Esophagus (tissue), 2 donors: ENCODE data around the gene FREM2. TPM values are rescaled to one million over a fixed set of nuclear protein-coding genes. Genes with fewer than 3 reads are reported as not detected.

Experiments used
- H3K27ac ChIP-seq, 2 donors: one replicate each; pipeline ENCODE4 v1.5.1; 2013; ENCODE audit warnings: low read depth in 2 of 2, mild to moderate bottlenecking in 2 of 2, inconsistent platforms in 1 of 2, low read length in 1 of 2, moderate library complexity in 1 of 2
- H3K27me3 ChIP-seq, 2 donors: one replicate each; pipeline ENCODE4 v1.6.1; 2013; ENCODE audit warnings: low read length in 2 of 2, control low read depth in 1 of 2, mild to moderate bottlenecking in 1 of 2; ENCODE audit not compliant: insufficient read depth in 2 of 2, control insufficient read depth in 1 of 2
- H3K36me3 ChIP-seq, 2 donors: one replicate each; pipeline ENCODE4 v1.6.1; 2013; ENCODE audit warnings: low read length in 1 of 2; ENCODE audit not compliant: control insufficient read depth in 2 of 2, insufficient read depth in 2 of 2
- H3K4me1 ChIP-seq, 2 donors: one replicate each; pipeline ENCODE4 v1.6.1; 2013; ENCODE audit warnings: low read length in 1 of 2; ENCODE audit not compliant: control insufficient read depth in 2 of 2, insufficient read depth in 2 of 2
- H3K4me3 ChIP-seq, 2 donors: one replicate each; pipeline ENCODE4 v1.5.1; 2013; ENCODE audit warnings: low read length in 2 of 2, mild to moderate bottlenecking in 2 of 2, low read depth in 1 of 2, moderate library complexity in 1 of 2
- H3K9me3 ChIP-seq, 2 donors: one replicate each; pipeline ENCODE4 v1.6.1; 2013; ENCODE audit warnings: mild to moderate bottlenecking in 2 of 2, low read depth in 1 of 2, low read length in 1 of 2, moderate library complexity in 1 of 2; ENCODE audit not compliant: control insufficient read depth in 2 of 2, insufficient read depth in 1 of 2
- WGBS, 2 donors: extraction: QIAGEN DNeasy Blood & Tissue Kit; methylation state at CpG; one replicate each; pipeline ENCODE4 v1.1.7; 2013; 5-methylcytosine and 5-hydroxymethylcytosine counted together
- polyA plus RNA-seq, 2 donors: library from polyadenylated mRNA; stranded (reverse); fragments of 200-250 nt; gene quantifications; one replicate each; pipeline ENCODE4 v1.2.3, GENCODE V29; 2013
- donor health status: healthy with polysubstance abuse.
- donor health status: Bipolar disorder and iron deficiency.

Gene FREM2
- polyA plus RNA-seq, 2 donors, result 0.01 to 0.02 TPM

DNA sequence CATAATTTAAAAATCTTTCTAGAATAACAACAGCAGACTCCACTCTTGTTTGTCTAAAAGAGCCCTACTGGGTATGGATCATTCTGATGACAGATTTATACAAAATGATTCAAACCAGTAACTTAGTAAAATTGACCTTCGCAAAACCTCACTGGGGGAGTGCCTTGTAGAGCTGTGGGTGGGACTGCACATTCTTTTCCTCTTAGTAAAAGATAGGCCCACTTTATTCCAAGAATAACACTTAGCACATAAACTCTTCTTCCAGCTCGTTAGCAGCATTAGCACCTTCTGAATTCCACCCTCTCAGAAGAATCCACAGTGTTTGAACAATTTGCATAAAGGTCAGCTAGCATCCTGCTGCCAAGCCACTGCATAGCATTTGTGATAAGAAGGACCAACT lies 196.9 kb downstream of the FREM2 start:
- WGBS, 2 donors, result 53 to 58% methylated on average over 2 of the region's 2 CpGs
- H3K27ac ChIP-seq, result no peak overlapping the region
- no peaks in the 10 kb centered on the region for H3K9me3 ChIP-seq
- H3K4me1 ChIP-seq, result no peaks in the 10 kb centered on the region
- no peaks in the 10 kb centered on the region for H3K27me3 ChIP-seq
- no peak overlapping the region for H3K4me3 ChIP-seq
- H3K36me3 ChIP-seq, result no peaks in the 10 kb centered on the region

DNA sequence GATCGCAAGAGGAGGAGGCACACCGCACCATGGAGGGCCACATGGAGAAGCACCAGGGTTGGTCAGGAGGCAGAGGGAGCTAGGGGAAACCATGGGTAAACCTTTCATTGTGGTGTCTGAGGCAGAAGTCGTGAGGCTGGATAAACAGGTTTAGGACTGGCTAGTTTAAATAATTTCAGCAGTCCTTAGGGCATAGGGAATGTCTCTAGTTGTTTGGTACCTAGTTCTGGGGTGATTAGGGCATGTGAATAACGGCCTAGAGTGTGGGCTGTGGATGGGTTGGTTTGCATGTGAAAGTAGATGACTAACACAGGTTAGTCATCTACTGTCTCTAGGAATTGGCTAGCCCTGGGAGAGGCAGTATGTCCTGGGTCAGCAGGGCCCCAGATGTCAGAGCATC lies 201.4 kb downstream of the FREM2 start:
- WGBS, 2 donors, result 64 to 72% methylated on average over 4 of the region's 4 CpGs
- no peaks in the 10 kb centered on the region for H3K9me3 ChIP-seq
- H3K4me3 ChIP-seq, result no peak overlapping the region
- H3K36me3 ChIP-seq, result no peaks in the 10 kb centered on the region
- no peaks in the 10 kb centered on the region for H3K27me3 ChIP-seq
- H3K4me1 ChIP-seq, result no peaks in the 10 kb centered on the region
- no peak overlapping the region for H3K27ac ChIP-seq

GRCh38 chr13:38895075-38895474 lies 208.2 kb downstream of the FREM2 start:
- no peaks in the 10 kb centered on the region for H3K36me3 ChIP-seq
- H3K27ac ChIP-seq, result no peak overlapping the region
- WGBS, 2 donors, result 93 to 100% methylated on average over 1 of the region's 1 CpG
- no peaks in the 10 kb centered on the region for H3K4me1 ChIP-seq
- no peaks in the 10 kb centered on the region for H3K27me3 ChIP-seq
- no peak overlapping the region for H3K4me3 ChIP-seq
- peaks cover 0 to 3% of the 10 kb centered on the region in 2 donors for H3K9me3 ChIP-seq

DNA sequence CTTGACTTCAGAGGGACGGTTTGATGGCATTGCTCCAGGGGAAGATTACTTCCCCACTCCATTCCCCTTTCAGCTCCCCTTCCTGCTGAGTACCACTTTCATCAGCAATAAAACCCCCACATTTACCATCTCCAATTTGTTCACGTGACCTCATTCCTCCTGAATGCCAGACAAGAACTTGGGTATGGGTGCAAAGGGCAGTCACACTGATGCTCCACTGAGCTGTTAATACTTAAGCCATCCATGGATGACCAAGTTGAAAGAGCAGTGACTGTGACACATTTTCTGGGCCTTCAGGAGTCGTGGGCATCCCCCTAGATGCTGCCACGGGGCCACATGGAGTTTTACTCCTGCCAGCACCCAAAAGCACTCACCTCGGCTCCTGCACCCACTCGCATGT lies 210.6 kb downstream of the FREM2 start:
- Histone ChIP-seq H3K27me3 (no peaks in the 10 kb centered on the region), H3K4me1 (no peaks in the 10 kb centered on the region), H3K4me3 (no peak overlapping the region), H3K9me3 (peaks cover 0 to 3% of the 10 kb centered on the region in 2 donors), H3K36me3 (no peaks in the 10 kb centered on the region), H3K27ac (no peak overlapping the region)
- WGBS, 2 donors, result 83 to 85% methylated on average over 6 of the region's 6 CpGs

GRCh38 chr13:38898481-38898880 lies 211.6 kb downstream of the FREM2 start:
- 49 to 56% methylated on average over 2 of the region's 2 CpGs for WGBS, 2 donors

GRCh38 chr13:38899571-38899970 lies 212.7 kb downstream of the FREM2 start:
- WGBS, 2 donors, result 79 to 84% methylated on average over 4 of the region's 4 CpGs

More at GRCh38 chr13:38898481-38898880, 211.6 kb downstream of the FREM2 start:
- H3K4me3 ChIP-seq, result no peak overlapping the region
- peaks cover 0 to 3% of the 10 kb centered on the region in 2 donors for H3K9me3 ChIP-seq
- no peaks in the 10 kb centered on the region for H3K4me1 ChIP-seq
- no peak overlapping the region for H3K27ac ChIP-seq
- no peaks in the 10 kb centered on the region for H3K36me3 ChIP-seq
- no peaks in the 10 kb centered on the region for H3K27me3 ChIP-seq

GRCh38 chr13:38900188-38900587 lies 213.3 kb downstream of the FREM2 start:
- Histone ChIP-seq H3K27me3 (no peaks in the 10 kb centered on the region), H3K9me3 (peaks cover 0 to 3% of the 10 kb centered on the region in 2 donors), H3K4me3 (no peak overlapping the region), H3K4me1 (no peaks in the 10 kb centered on the region), H3K27ac (no peak overlapping the region), H3K36me3 (no peaks in the 10 kb centered on the region)
- 80 to 82% methylated on average over 3 of the region's 3 CpGs for WGBS, 2 donors

More at GRCh38 chr13:38899571-38899970, 212.7 kb downstream of the FREM2 start:
- peaks cover 0 to 3% of the 10 kb centered on the region in 2 donors for H3K9me3 ChIP-seq
- H3K36me3 ChIP-seq, result no peaks in the 10 kb centered on the region
- H3K4me3 ChIP-seq, result no peak overlapping the region
- no peaks in the 10 kb centered on the region for H3K4me1 ChIP-seq
- H3K27ac ChIP-seq, result no peak overlapping the region
- no peaks in the 10 kb centered on the region for H3K27me3 ChIP-seq

DNA sequence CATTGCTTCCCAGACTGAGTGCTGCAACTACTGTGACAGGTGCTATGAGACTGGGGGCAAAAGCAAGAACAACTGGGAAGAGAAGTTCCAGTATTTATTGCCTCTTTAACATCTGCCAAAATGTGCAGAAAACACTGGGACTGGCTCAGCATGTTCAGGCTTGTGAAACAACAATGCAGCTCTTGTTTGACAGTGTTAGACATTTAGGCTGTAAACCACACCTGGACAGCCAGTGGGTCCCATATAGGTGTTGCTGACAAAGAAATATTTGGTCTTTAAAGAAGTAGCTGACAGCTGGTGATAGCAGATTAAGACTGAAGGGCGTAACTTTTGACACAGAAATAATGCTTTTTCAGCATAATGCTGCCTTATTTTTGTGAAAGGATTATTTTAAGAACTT lies 215.7 kb downstream of the FREM2 start:
- H3K4me1 ChIP-seq, result no peaks in the 10 kb centered on the region
- H3K27ac ChIP-seq, result no peak overlapping the region
- peaks cover 0 to 3% of the 10 kb centered on the region in 2 donors for H3K9me3 ChIP-seq
- no peaks in the 10 kb centered on the region for H3K36me3 ChIP-seq
- 50 to 56% methylated on average over 1 of the region's 1 CpG for WGBS, 2 donors
- H3K27me3 ChIP-seq, result no peaks in the 10 kb centered on the region
- H3K4me3 ChIP-seq, result no peak overlapping the region

DNA sequence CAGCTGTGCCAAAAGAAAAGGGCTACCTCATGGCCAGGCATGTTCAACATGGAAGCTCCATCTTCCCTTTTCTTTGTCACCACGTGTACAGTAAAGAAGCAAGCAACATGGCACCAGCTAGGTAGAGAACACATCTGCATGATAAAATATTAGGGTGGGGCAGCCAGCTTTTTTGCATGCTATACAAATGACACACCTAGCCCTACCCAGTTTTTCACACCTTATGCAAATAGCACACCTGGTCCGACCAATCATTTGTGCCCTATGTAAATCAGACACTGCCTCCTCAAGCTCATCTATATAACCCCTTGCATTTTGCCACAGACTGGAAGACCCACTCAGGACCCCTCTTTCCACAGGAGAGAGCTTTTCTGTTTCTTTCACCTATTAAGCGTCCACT lies 218.2 kb downstream of the FREM2 start:
- Histone ChIP-seq H3K4me1 (no peaks in the 10 kb centered on the region), H3K9me3 (no peaks in the 10 kb centered on the region), H3K27me3 (no peaks in the 10 kb centered on the region), H3K27ac (peak overlapping the region in 1 of 2 donors; percentile 13), H3K36me3 (no peaks in the 10 kb centered on the region), H3K4me3 (no peak overlapping the region)
- 61 to 64% methylated on average over 3 of the region's 3 CpGs for WGBS, 2 donors

DNA sequence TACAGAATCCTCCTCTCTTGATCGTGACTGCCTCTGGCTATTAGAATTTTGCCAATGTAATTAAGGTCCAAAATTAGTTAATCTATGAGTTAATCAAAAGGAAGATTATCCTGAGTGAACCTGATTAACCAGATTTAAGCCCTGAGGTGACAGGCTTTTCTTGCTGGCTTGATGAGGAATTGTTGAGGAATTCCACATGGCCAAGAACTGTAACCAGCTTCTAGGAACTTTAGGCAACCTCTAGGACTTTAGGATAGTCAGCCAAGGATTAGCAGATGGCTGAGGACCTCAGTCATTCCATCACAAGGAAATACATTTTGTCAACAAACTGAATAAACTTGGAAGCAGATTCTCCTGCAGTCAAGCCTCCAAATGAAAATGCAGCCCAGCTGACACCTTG lies 219.0 kb downstream of the FREM2 start:
- no peak overlapping the region for H3K4me3 ChIP-seq
- no peaks in the 10 kb centered on the region for H3K9me3 ChIP-seq
- H3K27me3 ChIP-seq, result no peaks in the 10 kb centered on the region
- H3K36me3 ChIP-seq, result no peaks in the 10 kb centered on the region
- H3K4me1 ChIP-seq, result no peaks in the 10 kb centered on the region
- WGBS, 2 donors, result 29 to 60% methylated on average over 1 of the region's 1 CpG
- H3K27ac ChIP-seq, result no peak overlapping the region
